GM23248 (cell line): ENCODE results near the gene FAM174B.

Source experiments
- EZH2 ChIP-seq: fragments of 200-600 bp; sonication (generic); IDR thresholded peaks from 2 replicates; pipeline ENCODE4 v1.6.1; 2018; ENCODE audit warnings: antibody characterized with exemption, mild to moderate bottlenecking; ENCODE audit not compliant: insufficient read depth, poor library complexity, severe bottlenecking
- EZH2phosphoT487 ChIP-seq: fragments of 200-600 bp; sonication (generic); IDR thresholded peaks from 2 replicates; pipeline ENCODE4 v1.6.1; 2018; ENCODE audit warnings: antibody characterized with exemption, moderate library complexity, mild to moderate bottlenecking, low read depth; ENCODE audit not compliant: insufficient read depth

GRCh38 chr15:92624401-92624991 is 31.1 kb downstream of the FAM174B start:
- TF ChIP-seq EZH2 (no peak), EZH2phosphoT487 (no peak)
